Common myeloid progenitor, CD34-positive (primary cell): ENCODE data around the gene COL2A1.

Source experiments
- CTCF ChIA-PET: fragments of 350-600 bp; sonication (Branson Sonifier 250); formaldehyde crosslinking; loops from one replicate; lab custom pipeline; 2021; ENCODE audit warnings: antibody characterized with exemption; lab: Charles Lee
- POLR2A ChIA-PET: fragments of 350-600 bp; sonication (Branson Sonifier 250); formaldehyde crosslinking; loops from one replicate; lab custom pipeline; 2021; ENCODE audit warnings: antibody characterized with exemption; lab: Charles Lee
- DNase-seq, 3 donors: peaks; one replicate each; pipeline versions ENCODE4 v3.0.0 to v3.0.0-alpha.2; 2013
- H3K27ac ChIP-seq, 2 experiments: 1 replicate in 1 of 2; 2 replicates in 1 of 2; pipeline ENCODE4 v1.7.0; 2013; ENCODE audit warnings: inconsistent platforms in 2 of 2, low read length in 2 of 2, mild to moderate bottlenecking in 2 of 2, low read depth in 1 of 2, moderate library complexity in 1 of 2; ENCODE audit not compliant: severe bottlenecking in 2 of 2, insufficient read depth in 1 of 2, poor library complexity in 1 of 2
- H3K27me3 ChIP-seq, 5 experiments: replicated peaks in 2 of 5; 1 replicate in 3 of 5; 2 replicates in 2 of 5; pipeline versions ENCODE4 v1.6.1 to v1.7.0; 2013; ENCODE audit warnings: low read length in 4 of 5, mild to moderate bottlenecking in 2 of 5, moderate library complexity in 2 of 5, inconsistent platforms in 1 of 5; ENCODE audit not compliant: insufficient read depth in 5 of 5, control insufficient read depth in 4 of 5
- H3K36me3 ChIP-seq, 4 experiments: 1 replicate in 2 of 4; 2 replicates in 2 of 4; pipeline versions ENCODE4 v1.6.1 to v1.7.0; 2013; ENCODE audit warnings: low read length in 3 of 4, control low read depth in 1 of 4, mild to moderate bottlenecking in 1 of 4; ENCODE audit not compliant: control insufficient read depth in 4 of 4, insufficient read depth in 4 of 4
- H3K4me1 ChIP-seq, 4 experiments: 1 replicate in 3 of 4; 2 replicates in 1 of 4; pipeline versions ENCODE4 v1.6.1 to v1.7.1; 2013; ENCODE audit warnings: low read length in 3 of 4, mild to moderate bottlenecking in 3 of 4, control low read depth in 1 of 4, inconsistent platforms in 1 of 4, moderate library complexity in 1 of 4; ENCODE audit not compliant: control insufficient read depth in 4 of 4, insufficient read depth in 4 of 4; ENCODE audit errors: control extremely low read depth in 1 of 4
- H3K4me3 ChIP-seq, 7 experiments: 1 replicate in 4 of 7; 2 replicates in 3 of 7; pipeline versions ENCODE4 v1.5.1 to v1.7.0; 2013; ENCODE audit warnings: mild to moderate bottlenecking in 7 of 7, low read length in 6 of 7, moderate library complexity in 6 of 7, inconsistent platforms in 2 of 7, low read depth in 2 of 7, control low read depth in 1 of 7; ENCODE audit not compliant: insufficient read depth in 4 of 7, control insufficient read depth in 1 of 7; ENCODE audit errors: extremely low read depth in 1 of 7
- H3K9me3 ChIP-seq, 5 experiments: 1 replicate in 4 of 5; 2 replicates in 1 of 5; pipeline versions ENCODE4 v1.6.1 to v1.7.1; 2013; ENCODE audit warnings: low read length in 4 of 5, mild to moderate bottlenecking in 2 of 5, inconsistent platforms in 1 of 5, low read depth in 1 of 5, moderate library complexity in 1 of 5; ENCODE audit not compliant: control insufficient read depth in 4 of 5, insufficient read depth in 2 of 5; ENCODE audit errors: control extremely low read depth in 1 of 5
- WGBS: methylation state at CpG from one replicate; pipeline ENCODE4 v1.1.5; 2013; ENCODE audit not compliant: insufficient coverage; 5-methylcytosine and 5-hydroxymethylcytosine counted together

COL2A1 gene

GRCh38 chr12:48045061-48045846 lies 41.0 kb upstream of the COL2A1 start:
- Histone ChIP-seq H3K27ac (no peak overlapping the region), H3K4me3 (no peak overlapping the region), H3K4me1 (no peaks in the 10 kb centered on the region), H3K27me3 (no peaks in the 10 kb centered on the region), H3K36me3 (peaks cover 14 to 65% (median 44%) of the 10 kb centered on the region in 4 experiments), H3K9me3 (no peaks in the 10 kb centered on the region)
- ChIA-PET CTCF (no interaction called here), POLR2A (no interaction called here)
- 100% methylated on average over 3 of the region's 6 CpGs for WGBS
- DNase-seq = no peak

GRCh38 chr12:48044396-48044795 lies 40.1 kb upstream of the COL2A1 start:
- WGBS = 94% methylated on average over 3 of the region's 7 CpGs
- Histone ChIP-seq H3K27me3 (no peaks in the 10 kb centered on the region), H3K27ac (no peak overlapping the region), H3K4me3 (no peak overlapping the region), H3K9me3 (no peaks in the 10 kb centered on the region), H3K4me1 (no peaks in the 10 kb centered on the region), H3K36me3 (peaks cover 11 to 58% (median 40%) of the 10 kb centered on the region in 4 experiments)
- POLR2A ChIA-PET = no interaction called here
- CTCF ChIA-PET = no interaction called here
- DNase-seq = no peak

GRCh38 chr12:48043771-48044170 lies 39.5 kb upstream of the COL2A1 start:
- H3K27me3 ChIP-seq = no peaks in the 10 kb centered on the region
- POLR2A ChIA-PET = interaction anchor here (0.7 kb wide), 1 partner anchor 11 kb away, joined by 3 read pairs; no protein-coding TSS in a partner anchor
- H3K4me3 ChIP-seq = no peak overlapping the region

GRCh38 chr12:48041591-48042423 lies 37.5 kb upstream of the COL2A1 start:
- CTCF ChIA-PET = no interaction called here
- no peak overlapping the region for H3K27ac ChIP-seq
- peaks cover 0 to 10% (median 5%) of the 10 kb centered on the region in 4 experiments for H3K4me1 ChIP-seq
- POLR2A ChIA-PET = no interaction called here
- H3K4me3 ChIP-seq = no peak overlapping the region
- H3K36me3 ChIP-seq = peaks cover 11 to 37% (median 23%) of the 10 kb centered on the region in 4 experiments
- 94% methylated on average over 3 of the region's 5 CpGs for WGBS
- DNase-seq = no peak
- no peaks in the 10 kb centered on the region for H3K9me3 ChIP-seq
- H3K27me3 ChIP-seq = no peaks in the 10 kb centered on the region

More at GRCh38 chr12:48043771-48044170, 39.5 kb upstream of the COL2A1 start:
- Histone ChIP-seq H3K36me3 (peaks cover 11 to 52% (median 35%) of the 10 kb centered on the region in 4 experiments), H3K9me3 (no peaks in the 10 kb centered on the region), H3K4me1 (no peaks in the 10 kb centered on the region), H3K27ac (no peak overlapping the region)
- DNase-seq = no peak
- 100% methylated on average over 1 of the region's 4 CpGs for WGBS
- CTCF ChIA-PET = no interaction called here

GRCh38 chr12:48040354-48040753 lies 36.1 kb upstream of the COL2A1 start:
- H3K4me1 ChIP-seq = peaks cover 0 to 10% (median 5%) of the 10 kb centered on the region in 4 experiments
- peaks cover 7 to 23% (median 16%) of the 10 kb centered on the region in 4 experiments for H3K36me3 ChIP-seq
- DNase-seq = no peak
- ChIA-PET POLR2A (no interaction called here), CTCF (no interaction called here)
- H3K4me3 ChIP-seq = no peak overlapping the region
- WGBS = 100% methylated on average over 2 of the region's 3 CpGs
- no peaks in the 10 kb centered on the region for H3K9me3 ChIP-seq
- no peaks in the 10 kb centered on the region for H3K27me3 ChIP-seq
- no peak overlapping the region for H3K27ac ChIP-seq

GRCh38 chr12:48039151-48039550 lies 34.9 kb upstream of the COL2A1 start:
- H3K4me3 ChIP-seq = no peak overlapping the region
- DNase-seq = no peak
- 100% methylated on average over 1 of the region's 1 CpG for WGBS
- peaks cover 3 to 12% (median 8%) of the 10 kb centered on the region in 4 experiments for H3K36me3 ChIP-seq
- H3K27ac ChIP-seq = no peak overlapping the region
- ChIA-PET POLR2A (no interaction called here), CTCF (no interaction called here)
- H3K9me3 ChIP-seq = no peaks in the 10 kb centered on the region
- H3K4me1 ChIP-seq = peaks cover 0 to 10% (median 5%) of the 10 kb centered on the region in 4 experiments
- H3K27me3 ChIP-seq = no peaks in the 10 kb centered on the region
